Activated CD8-positive, alpha-beta T cell treated with anti-CD3 and anti-CD28 coated beads for 36 hours (primary cell): ENCODE measurements around the gene NPC1. TPM values are rescaled to one million over a fixed set of nuclear protein-coding genes. Genes with fewer than 3 reads are reported as not detected.
"Not testable (repeated sequence)": the region's sequence is repeated elsewhere in the genome, so short reads cannot be mapped to it uniquely, and the experiment has no call there.

Experiments used
- ATAC-seq: fragments of 200-7000 bp; cut with Tn5 transposase; one replicate; pipeline ENCODE4 v1.10.0; 2021; ENCODE audit warnings: mild to moderate bottlenecking, moderate library complexity
- CTCF ChIA-PET: fragments of 350-600 bp; sonication (Branson Sonifier 250); formaldehyde crosslinking; loops from one replicate; lab custom pipeline; 2021; ENCODE audit warnings: antibody characterized with exemption; lab: Charles Lee
- POLR2A ChIA-PET: fragments of 350-600 bp; sonication (Branson Sonifier 250); formaldehyde crosslinking; loops from one replicate; lab custom pipeline; 2021; ENCODE audit warnings: antibody characterized with exemption; lab: Charles Lee
- DNase-seq: peaks from one replicate; pipeline ENCODE4 v3.0.0-alpha.2; 2020
- H3K27ac Mint-ChIP-seq: one replicate; pipeline ENCODE4 v1.8.0; 2021; ENCODE audit warnings: mild to moderate bottlenecking, mixed read lengths
- H3K27me3 Mint-ChIP-seq: one replicate; pipeline ENCODE4 v1.8.0; 2021; ENCODE audit warnings: mixed read lengths
- H3K36me3 Mint-ChIP-seq: one replicate; pipeline ENCODE4 v1.8.0; 2021; ENCODE audit warnings: low read depth, mixed read lengths
- H3K4me1 Mint-ChIP-seq: one replicate; pipeline ENCODE4 v1.8.0; 2021; ENCODE audit warnings: low read depth, mixed read lengths
- H3K4me3 Mint-ChIP-seq: one replicate; pipeline ENCODE4 v1.8.0; 2021; ENCODE audit warnings: mild to moderate bottlenecking, moderate library complexity, mixed read lengths
- H3K9me3 Mint-ChIP-seq: one replicate; pipeline ENCODE4 v1.8.0; 2021; ENCODE audit warnings: mixed read lengths
- intact Hi-C: fragments of 100-400 bp; cut with micrococcal nuclease; formaldehyde crosslinking; loops from one replicate; pipeline ENCODE4 v1.10.0; 2022
- total RNA-seq, 2 experiments: library from RNA; stranded (reverse); gene quantifications; one replicate each; pipeline ENCODE4 v1.2.3, GENCODE V29; 2021
- TF ChIP-seq, protein P1 (sequence below): fragments of 200-600 bp; IDR thresholded peaks from one replicate; pipeline ENCODE4 v1.8.0; 2022; ENCODE audit warnings: antibody characterized with exemption, mild to moderate bottlenecking

The NPC1 gene
- total RNA-seq, 2 experiments from 2014 or later, result 21.5 to 22.9 TPM

DNA sequence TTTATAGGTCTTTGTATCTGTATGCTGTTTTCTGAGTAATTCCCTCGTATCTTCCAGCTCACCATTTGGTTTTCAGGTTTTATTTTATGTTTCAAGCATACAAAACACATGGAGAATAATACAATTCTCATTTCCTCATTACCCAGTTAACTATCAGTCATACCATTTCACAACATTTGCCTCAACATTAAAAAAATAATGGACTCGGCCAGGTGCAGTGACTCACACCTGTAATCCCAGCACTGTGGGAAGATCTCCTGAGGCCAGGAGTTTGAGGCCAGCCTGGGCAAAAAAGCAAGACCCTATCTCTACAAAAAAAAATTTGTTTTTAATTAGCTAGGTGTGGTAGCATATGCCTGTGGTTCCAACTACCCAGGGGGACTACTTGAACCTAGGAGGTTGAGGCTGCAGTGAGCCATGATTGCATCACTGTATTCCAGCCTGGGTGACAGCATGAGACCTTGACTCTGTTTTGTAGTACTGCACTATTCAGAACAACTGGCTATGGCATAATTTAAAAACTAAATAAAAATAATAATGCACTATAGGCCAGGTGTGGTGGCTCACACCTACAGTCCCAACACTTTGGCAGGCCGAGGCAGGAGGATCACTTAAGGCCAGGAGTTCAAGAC, 20.3 kb downstream of the NPC1 start:
- Mint-ChIP-seq H3K36me3 (peaks cover 53% of the 10 kb centered on the region), H3K27me3 (no peaks in the 10 kb centered on the region), H3K4me3 (no peak overlapping the region), H3K9me3 (no peaks in the 10 kb centered on the region), H3K4me1 (peaks cover 22% of the 10 kb centered on the region), H3K27ac (no peak overlapping the region)
- TF ChIP-seq, protein P1, sequence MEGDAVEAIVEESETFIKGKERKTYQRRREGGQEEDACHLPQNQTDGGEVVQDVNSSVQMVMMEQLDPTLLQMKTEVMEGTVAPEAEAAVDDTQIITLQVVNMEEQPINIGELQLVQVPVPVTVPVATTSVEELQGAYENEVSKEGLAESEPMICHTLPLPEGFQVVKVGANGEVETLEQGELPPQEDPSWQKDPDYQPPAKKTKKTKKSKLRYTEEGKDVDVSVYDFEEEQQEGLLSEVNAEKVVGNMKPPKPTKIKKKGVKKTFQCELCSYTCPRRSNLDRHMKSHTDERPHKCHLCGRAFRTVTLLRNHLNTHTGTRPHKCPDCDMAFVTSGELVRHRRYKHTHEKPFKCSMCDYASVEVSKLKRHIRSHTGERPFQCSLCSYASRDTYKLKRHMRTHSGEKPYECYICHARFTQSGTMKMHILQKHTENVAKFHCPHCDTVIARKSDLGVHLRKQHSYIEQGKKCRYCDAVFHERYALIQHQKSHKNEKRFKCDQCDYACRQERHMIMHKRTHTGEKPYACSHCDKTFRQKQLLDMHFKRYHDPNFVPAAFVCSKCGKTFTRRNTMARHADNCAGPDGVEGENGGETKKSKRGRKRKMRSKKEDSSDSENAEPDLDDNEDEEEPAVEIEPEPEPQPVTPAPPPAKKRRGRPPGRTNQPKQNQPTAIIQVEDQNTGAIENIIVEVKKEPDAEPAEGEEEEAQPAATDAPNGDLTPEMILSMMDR, result no peak
- POLR2A ChIA-PET, result no interaction called here
- ATAC-seq, result no peak
- intact Hi-C loops, result no loop called here
- no peak for DNase-seq
- CTCF ChIA-PET, result interaction anchor here (1.3 kb wide), 1 partner anchor 50 kb away, joined by 5 read pairs; no protein-coding TSS in a partner anchor

DNA sequence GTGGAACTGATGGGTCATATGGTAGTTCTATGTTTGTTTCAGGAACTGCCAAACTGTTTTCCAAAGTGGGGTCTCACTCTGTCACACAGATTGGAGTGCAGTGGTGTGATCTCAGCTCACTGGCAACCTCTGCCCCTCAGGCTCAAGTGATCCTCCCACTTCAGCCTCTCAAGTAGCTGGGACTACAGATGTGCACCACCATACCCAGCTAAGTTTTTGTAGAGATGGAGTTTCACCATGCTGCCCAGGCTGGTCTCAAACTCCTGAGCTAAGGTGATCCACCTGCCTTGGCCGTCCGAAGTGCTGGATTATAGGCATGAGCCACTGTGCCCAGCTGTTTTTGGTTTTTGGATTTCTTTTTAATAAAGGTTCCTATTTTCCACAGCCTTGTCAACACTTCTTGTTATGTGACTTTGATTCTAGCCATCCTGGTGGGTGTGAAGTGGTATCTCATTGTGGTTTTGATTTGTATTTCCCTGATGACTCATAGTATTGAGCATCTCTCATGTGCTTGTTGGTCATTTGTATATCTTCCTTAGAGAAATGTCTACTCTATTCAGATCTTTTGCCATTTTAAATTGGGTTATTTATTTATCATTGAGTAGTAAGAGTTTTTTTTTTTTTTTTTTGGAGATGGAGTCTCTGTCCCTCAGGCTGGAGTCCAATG, 22.8 kb downstream of the NPC1 start:
- Mint-ChIP-seq H3K27me3 (no peaks in the 10 kb centered on the region), H3K27ac (peak overlapping the region; percentile 28), H3K4me1 (peaks cover 16% of the 10 kb centered on the region), H3K4me3 (no peak overlapping the region), H3K36me3 (peaks cover 42% of the 10 kb centered on the region), H3K9me3 (no peaks in the 10 kb centered on the region)
- intact Hi-C loops, result no loop called here
- TF ChIP-seq, protein P1, result no peak
- ChIA-PET POLR2A (no interaction called here), CTCF (interaction anchor here (1.2 kb wide), 1 partner anchor 18 kb away, joined by 3 read pairs; no protein-coding TSS in a partner anchor)
- DNase-seq (peak; percentile 55), ATAC-seq (peak; percentile 95)

DNA sequence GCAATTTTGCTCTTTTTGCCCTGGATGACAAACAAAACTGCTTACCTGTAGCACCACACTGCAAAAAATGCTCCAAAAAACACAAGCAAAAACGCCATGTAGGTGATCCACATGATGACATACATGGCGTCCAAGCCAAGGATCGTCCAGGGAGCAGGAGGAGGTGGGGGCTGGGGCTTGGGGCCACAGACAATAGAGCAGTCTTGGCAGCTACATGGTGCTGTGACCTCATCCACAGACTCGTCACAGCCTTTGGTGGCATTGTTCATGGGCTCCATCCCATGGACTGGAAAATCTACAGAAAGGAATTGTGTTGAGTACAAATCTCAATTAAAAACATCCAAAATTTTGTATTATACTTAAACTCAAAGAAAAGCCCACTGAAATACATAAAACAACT, 26.1 kb downstream of the NPC1 start:
- intact Hi-C loops, result no loop called here
- Mint-ChIP-seq H3K36me3 (peaks cover 40% of the 10 kb centered on the region), H3K27ac (no peak overlapping the region), H3K9me3 (no peaks in the 10 kb centered on the region), H3K4me3 (no peak overlapping the region), H3K27me3 (no peaks in the 10 kb centered on the region), H3K4me1 (peaks cover 16% of the 10 kb centered on the region)
- DNase-seq, result no peak
- ChIA-PET CTCF (interaction anchor here (2.4 kb wide), 1 partner anchor 44 kb away, joined by 8 read pairs; no protein-coding TSS in a partner anchor), POLR2A (interaction anchor here (0.8 to 1.2 kb wide), 2 partner anchors 11 to 15 kb away, joined by 3 to 4 read pairs; no protein-coding TSS in a partner anchor)
- TF ChIP-seq, protein P1, result no peak
- no peak for ATAC-seq

DNA sequence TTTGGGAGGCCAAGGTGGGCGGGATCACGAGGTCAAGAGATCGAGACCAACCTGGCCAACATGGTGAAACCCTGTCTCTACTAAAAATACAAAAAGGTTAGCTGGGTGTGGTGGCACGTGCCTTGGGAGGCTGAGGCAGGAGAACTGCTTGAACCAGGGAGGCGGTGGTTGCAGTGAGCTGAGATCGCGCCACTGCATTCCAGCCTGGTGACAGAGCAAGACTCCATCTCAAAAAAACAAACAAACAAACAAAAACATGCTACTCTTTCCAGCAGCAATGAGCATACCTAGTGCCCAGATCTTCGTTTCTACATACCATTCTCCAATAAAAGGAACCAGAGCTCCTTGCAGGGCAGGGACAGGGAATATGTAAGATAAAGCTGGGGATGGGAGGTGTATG, 28.8 kb downstream of the NPC1 start:
- POLR2A ChIA-PET, CTCF ChIA-PET, H3K27ac Mint-ChIP-seq, H3K4me1 Mint-ChIP-seq, H3K4me3 Mint-ChIP-seq, H3K27me3 Mint-ChIP-seq, intact Hi-C loops, DNase-seq, H3K9me3 Mint-ChIP-seq, ATAC-seq: not testable (repeated sequence)
- H3K36me3 Mint-ChIP-seq, result peaks cover 40% of the 10 kb centered on the region

DNA sequence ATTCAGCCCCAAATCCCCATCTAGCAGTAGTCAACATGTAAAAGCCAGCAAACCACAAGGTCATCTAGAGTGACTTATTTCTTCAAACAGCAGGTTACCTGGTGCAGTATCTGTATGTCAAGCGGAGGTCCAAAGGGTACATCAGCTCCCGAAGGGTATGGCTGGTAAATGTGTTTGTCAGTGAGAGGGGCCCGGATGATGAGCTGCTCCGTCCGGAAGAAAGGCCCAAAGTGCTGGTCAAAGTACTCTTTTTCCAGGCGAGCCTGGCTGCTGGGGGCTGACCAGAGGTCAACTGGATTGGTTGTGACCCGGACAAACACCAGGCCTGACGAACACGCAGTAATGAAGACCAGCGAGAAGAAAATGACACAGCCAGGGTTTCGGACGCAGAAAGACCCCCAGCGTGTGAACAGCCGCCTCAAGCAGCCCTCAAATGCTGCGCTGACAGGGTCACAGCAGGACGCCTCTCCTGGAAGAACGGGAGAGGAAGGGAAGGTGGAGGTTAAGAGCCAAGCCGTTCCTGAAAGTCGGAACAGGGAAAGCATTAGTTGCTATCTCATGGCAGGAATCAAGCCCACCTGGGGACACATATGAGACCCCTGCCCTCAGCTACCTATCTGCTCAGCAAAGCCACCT, 30.0 kb downstream of the NPC1 start:
- ATAC-seq (no peak), DNase-seq (no peak)
- H3K27ac Mint-ChIP-seq, result peak overlapping the region; percentile 19
- CTCF ChIA-PET, result interaction anchor here (1.2 to 1.5 kb wide), 3 partner anchors 11 to 58 kb away, joined by 3 to 5 read pairs (median 3); no protein-coding TSS in a partner anchor
- no peaks in the 10 kb centered on the region for H3K9me3 Mint-ChIP-seq
- POLR2A ChIA-PET, result no interaction called here
- H3K36me3 Mint-ChIP-seq, result peaks cover 45% of the 10 kb centered on the region
- no peak overlapping the region for H3K4me3 Mint-ChIP-seq
- intact Hi-C loops, result no loop called here
- H3K4me1 Mint-ChIP-seq, result no peaks in the 10 kb centered on the region
- TF ChIP-seq, protein P1, result no peak
- H3K27me3 Mint-ChIP-seq, result no peaks in the 10 kb centered on the region
